GM12878 (cell line): ENCODE results near the gene CEBPG. TPM values are rescaled to one million over a fixed set of nuclear protein-coding genes. Genes with fewer than 3 reads are reported as not detected.

Source experiments
- ATAC-seq: fragments of 200-7000 bp; cut with Tn5 transposase; 3 replicates; pipeline ENCODE4 v1.9.1; 2020; ENCODE audit warnings: mild to moderate bottlenecking, moderate library complexity
- BruUV-seq: library from RNA; stranded (reverse); fragments of 400-500 nt; replicated peaks from 2 replicates; lab custom pipeline; 2021; lab: Mats Ljungman, UMichigan
- CTCF ChIA-PET: fragments of 300-600 bp; sonication (Branson Sonifier 250); formaldehyde crosslinking; extraction: SDS; loops from one replicate; lab custom pipeline; 2021; ENCODE audit warnings: inconsistent platforms; lab: Yijun Ruan, JAX
- POLR2A ChIA-PET: fragments of 350-600 bp; formaldehyde crosslinking; extraction: SDS; loops from one replicate; lab custom pipeline; 2021; ENCODE audit warnings: inconsistent platforms; lab: Charles Lee
- RAD21 ChIA-PET: fragments of 300-600 bp; sonication (Branson Sonifier 250); formaldehyde crosslinking; loops from one replicate; lab custom pipeline; 2023; ENCODE audit warnings: antibody characterized with exemption; ENCODE audit not compliant: unreplicated experiment; lab: Charles Lee
- SMC1A ChIA-PET: fragments of 300-600 bp; sonication (Branson Sonifier 250); formaldehyde crosslinking; loops from one replicate; lab custom pipeline; 2023; ENCODE audit not compliant: unreplicated experiment, uncharacterized antibody; lab: Charles Lee
- DNase-seq: peaks from one replicate; pipeline ENCODE4 v3.0.0-alpha.2; 2011; ENCODE audit warnings: low read depth, low spot score
- FAIRE-seq: peaks from 3 replicates; lab custom pipeline; 2011; peaks lifted over from hg19 to GRCh38; lab: Jason Lieb, UNC
- H2AFZ ChIP-seq: 2 replicates; pipeline ENCODE4 v1.6.0; 2011; ENCODE audit warnings: low read depth, low read length, control low read depth; ENCODE audit not compliant: control insufficient read depth
- H3K27ac ChIP-seq: 2 replicates; pipeline ENCODE4 v1.5.1; 2011; ENCODE audit warnings: control low read depth; ENCODE audit not compliant: control insufficient read depth, insufficient read depth
- H3K27me3 ChIP-seq, 2 experiments: replicated peaks in 1 of 2; 2 replicates each; pipeline versions ENCODE4 v1.6.0 to v1.6.1; 2011; ENCODE audit warnings: low read length in 1 of 2; ENCODE audit not compliant: control insufficient read depth in 2 of 2, insufficient read depth in 2 of 2
- H3K36me3 ChIP-seq, 2 experiments: 2 replicates each; pipeline ENCODE4 v1.5.1; 2011; ENCODE audit warnings: low read length in 1 of 2; ENCODE audit not compliant: control insufficient read depth in 2 of 2, insufficient read depth in 2 of 2
- H3K4me1 ChIP-seq: 2 replicates; pipeline ENCODE4 v1.6.1; 2011; ENCODE audit warnings: mild to moderate bottlenecking, low read length, moderate library complexity, mixed read lengths; ENCODE audit not compliant: control insufficient read depth, insufficient read depth
- H3K4me2 ChIP-seq: 2 replicates; pipeline ENCODE4 v1.6.0; 2011; ENCODE audit warnings: control low read depth; ENCODE audit not compliant: control insufficient read depth, insufficient read depth
- H3K4me3 ChIP-seq: fragments of 200-600 bp; sonication (generic); 2 replicates; pipeline ENCODE4 v1.5.1; 2016
- H3K79me2 ChIP-seq: 2 replicates; pipeline ENCODE4 v1.6.0; 2011; ENCODE audit warnings: low read length; ENCODE audit not compliant: control insufficient read depth, insufficient read depth
- H3K9ac ChIP-seq: 2 replicates; pipeline ENCODE4 v1.8.0; 2011; ENCODE audit warnings: low read length, control low read depth, mixed read lengths; ENCODE audit not compliant: control insufficient read depth, insufficient read depth
- H3K9me3 ChIP-seq: replicated peaks from 3 replicates; pipeline ENCODE4 v1.5.1; 2011; ENCODE audit warnings: mild to moderate bottlenecking, low read length; ENCODE audit not compliant: control insufficient read depth, insufficient read depth
- H4K20me1 ChIP-seq: 2 replicates; pipeline ENCODE4 v1.6.0; 2011; ENCODE audit not compliant: control insufficient read depth, insufficient read depth
- BHLHE40 ChIP-seq, 2 experiments: fragments of 450-650 bp in 1 of 2; IDR thresholded peaks; 2 replicates each; pipeline ENCODE4 v1.6.1; 2011 to 2017; ENCODE audit warnings: low read depth in 2 of 2, borderline replicate concordance in 1 of 2, improper control_type of control experiment in 1 of 2, low read length in 1 of 2, mild to moderate bottlenecking in 1 of 2
- E2F8 ChIP-seq: fragments of 450-650 bp; IDR thresholded peaks from 2 replicates; pipeline ENCODE4 v1.6.1; 2018; ENCODE audit warnings: mild to moderate bottlenecking, low read depth, moderate library complexity; ENCODE audit not compliant: partially characterized antibody
- EP300 ChIP-seq, 2 experiments: fragments of 150-350 bp in 1 of 2; IDR thresholded peaks; 2 replicates each; pipeline ENCODE4 v1.6.1; 2011 to 2012; ENCODE audit warnings: low read depth in 2 of 2, low read length in 2 of 2, borderline replicate concordance in 1 of 2, improper control_type of control experiment in 1 of 2, inconsistent platforms in 1 of 2; ENCODE audit not compliant: control insufficient read depth in 1 of 2
- HSF1 ChIP-seq: fragments of 150-350 bp; IDR thresholded peaks from 2 replicates; pipeline ENCODE4 v1.6.1; 2014; ENCODE audit warnings: mild to moderate bottlenecking, low read depth, low read length
- MEF2A ChIP-seq: IDR thresholded peaks from 2 replicates; pipeline ENCODE4 v1.6.1; 2011; ENCODE audit warnings: low read depth, mild to moderate bottlenecking, low read length, moderate library complexity; ENCODE audit not compliant: insufficient read depth
- MTA3 ChIP-seq: IDR thresholded peaks from 2 replicates; pipeline ENCODE4 v1.6.1; 2012; ENCODE audit warnings: low read length, inconsistent platforms, borderline replicate concordance
- MXI1 ChIP-seq: fragments of 150-350 bp; IDR thresholded peaks from 2 replicates; pipeline ENCODE4 v1.6.1; 2011; ENCODE audit warnings: low read depth, mild to moderate bottlenecking, inconsistent platforms, low read length, improper control_type of control experiment
- RCOR1 ChIP-seq: conservative IDR thresholded peaks from 2 replicates; pipeline ENCODE4 v1.6.1; 2012; ENCODE audit warnings: low read depth, low read length, improper control_type of control experiment
- SMAD5 ChIP-seq: IDR thresholded peaks from 2 replicates; pipeline ENCODE4 v1.6.1; 2016; ENCODE audit warnings: antibody characterized with exemption, low read depth
- SREBF2 ChIP-seq: IDR thresholded peaks from 2 replicates; pipeline ENCODE4 v1.6.1; 2012; ENCODE audit warnings: mild to moderate bottlenecking, low read length
- USF2 ChIP-seq: IDR thresholded peaks from 2 replicates; pipeline ENCODE4 v1.6.1; 2011; ENCODE audit warnings: low read depth, low read length, improper control_type of control experiment, borderline replicate concordance
- WGBS: methylation state at CpG from one replicate; pipeline ENCODE4 v1.1.6; 2016; ENCODE audit warnings: low lambda C conversion rate; ENCODE audit not compliant: insufficient replicate concordance, insufficient coverage; ENCODE audit errors: missing lambda C conversion rate; 5-methylcytosine and 5-hydroxymethylcytosine counted together
- in situ Hi-C: fragments of 300-500 bp; cut with MboI; formaldehyde crosslinking; loops from 9 replicates; pipeline ENCODE4 v1.14.3; 2018; ENCODE audit warnings: mixed read lengths
- intact Hi-C: fragments of 100-400 bp; cut with micrococcal nuclease; formaldehyde crosslinking; loops from one replicate; pipeline ENCODE4 v1.14.2; 2022; ENCODE audit not compliant: unreplicated experiment
- polyA plus RNA-seq, 11 experiments: library from polyadenylated mRNA; depleted of rRNA in 4 of 11; unstranded in 6 of 11; stranded (reverse) in 5 of 11; fragments of >200 nt; fragmentation: Nextera tagmentation in 4 of 11; fragmentation: Illumina TruSeq in 1 of 11; extraction: Ambion mirVana in 4 of 11; extraction: Trizol in 1 of 11; gene quantifications; 1 replicate in 1 of 11; 2 replicates in 10 of 11; pipeline versions ENCODE4 v1.2.1 to v1.2.3, GENCODE V29; 2011 to 2016; ENCODE audit warnings: inconsistent platforms in 2 of 11, missing spikeins in 2 of 11, low read depth in 1 of 11
- total RNA-seq, 4 experiments: library from RNA; depleted of rRNA in 3 of 4; stranded (reverse); fragments of >200 nt in 3 of 4; fragmentation: Illumina TruSeq in 1 of 4; extraction: Trizol in 1 of 4; gene quantifications; 2 replicates each; pipeline versions ENCODE4 v1.2.1 to v1.2.3, GENCODE V29; 2013 to 2021
- TF ChIP-seq, protein P1 (sequence below): fragments of 450-650 bp; IDR thresholded peaks from 2 replicates; pipeline ENCODE4 v1.6.1; 2016; ENCODE audit warnings: mild to moderate bottlenecking

Gene CEBPG
- total and polyA plus RNA-seq, 10 of the 15 experiments (the other 5 are each of a cell fraction or from before 2014, with no cell fraction given) = 5.2 to 22.4 (median 20.0) TPM

DNA sequence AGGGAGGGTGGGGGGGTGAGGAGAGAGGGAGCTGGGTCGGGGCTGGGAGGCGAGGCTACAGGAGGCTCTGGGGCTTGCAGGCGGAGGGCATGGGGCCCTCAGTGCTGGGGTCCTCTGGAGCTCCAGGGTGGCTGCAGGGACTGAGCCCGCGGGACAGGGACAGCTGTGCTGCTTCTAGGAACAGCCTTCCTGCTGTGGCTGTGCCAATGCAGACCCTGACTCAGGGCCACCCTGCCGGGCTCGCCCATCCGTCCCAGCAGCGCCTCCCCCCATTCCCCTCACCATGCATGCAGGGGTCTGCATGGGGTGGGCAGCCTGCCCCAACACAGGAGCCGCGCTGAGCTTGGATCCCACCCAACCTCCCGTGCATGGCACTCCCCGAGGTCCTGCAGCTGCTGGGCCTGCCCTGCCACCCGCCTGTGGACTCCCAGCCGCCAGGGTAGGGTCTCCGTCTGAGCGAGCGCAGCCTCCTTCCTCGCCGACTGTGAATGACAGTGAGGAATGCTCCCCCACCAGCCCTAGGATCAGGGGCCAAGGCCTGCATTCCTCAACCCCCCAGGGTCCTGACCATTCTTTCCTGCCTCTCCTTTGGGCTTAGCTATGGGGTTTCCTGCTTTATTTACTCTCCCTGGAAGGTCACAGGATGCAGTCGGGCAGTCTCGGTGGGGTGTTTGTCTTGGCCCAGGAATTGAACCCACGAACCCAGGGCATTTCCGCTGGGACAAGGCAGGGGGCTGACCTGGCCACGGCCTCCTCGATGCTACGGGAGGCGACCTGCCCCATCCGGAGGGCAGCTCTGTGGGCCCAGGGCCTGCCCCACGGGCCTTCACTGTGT is 23.4 kb downstream of the CEBPG start:
- in situ Hi-C loops = no loop called here
- CTCF ChIA-PET = no interaction called here
- no peak for FAIRE-seq

More for the DNA sequence above, 23.4 kb downstream of the CEBPG start:
- no peaks in the 10 kb centered on the region for H3K36me3 ChIP-seq
- no peak overlapping the region for H3K27ac ChIP-seq
- ATAC-seq (no peak), DNase-seq (no peak)
- BruUV-seq = no TSS peak
- SMC1A ChIA-PET = no interaction called here
- intact Hi-C loops = no loop called here
- H3K4me1 ChIP-seq = no peaks in the 10 kb centered on the region
- 78% methylated on average over 27 of the region's 30 CpGs for WGBS
- H2AFZ ChIP-seq = no peak overlapping the region
- POLR2A ChIA-PET = interaction anchor here (0.6 kb wide), 1 partner anchor 731 kb away, joined by 3 read pairs; no protein-coding TSS in a partner anchor
- RAD21 ChIA-PET = no interaction called here
- H3K4me3 ChIP-seq = no peak overlapping the region
- TF ChIP-seq SMAD5 (no peak), HSF1 (no peak), E2F8 (no peak), USF2 (no peak), MTA3 (no peak), SREBF2 (no peak), MXI1 (no peak), BHLHE40 (IDR thresholded peaks at IDR 0.05; ENCODE audit: borderline replicate concordance in 1 of 2, low read depth in 2 of 2, low read length in 1 of 2) (no peak), MEF2A (no peak), RCOR1 (no peak), EP300 (IDR thresholded peaks at IDR 0.05; ENCODE audit: borderline replicate concordance in 1 of 2, control insufficient read depth in 1 of 2, low read depth in 2 of 2, low read length in 2 of 2) (no peak)
- TF ChIP-seq, protein P1, sequence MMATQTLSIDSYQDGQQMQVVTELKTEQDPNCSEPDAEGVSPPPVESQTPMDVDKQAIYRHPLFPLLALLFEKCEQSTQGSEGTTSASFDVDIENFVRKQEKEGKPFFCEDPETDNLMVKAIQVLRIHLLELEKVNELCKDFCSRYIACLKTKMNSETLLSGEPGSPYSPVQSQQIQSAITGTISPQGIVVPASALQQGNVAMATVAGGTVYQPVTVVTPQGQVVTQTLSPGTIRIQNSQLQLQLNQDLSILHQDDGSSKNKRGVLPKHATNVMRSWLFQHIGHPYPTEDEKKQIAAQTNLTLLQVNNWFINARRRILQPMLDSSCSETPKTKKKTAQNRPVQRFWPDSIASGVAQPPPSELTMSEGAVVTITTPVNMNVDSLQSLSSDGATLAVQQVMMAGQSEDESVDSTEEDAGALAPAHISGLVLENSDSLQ = no peak
- H4K20me1 ChIP-seq = no peaks in the 10 kb centered on the region
- H3K9me3 ChIP-seq = no peaks in the 10 kb centered on the region
- no peak overlapping the region for H3K9ac ChIP-seq
- no peaks in the 10 kb centered on the region for H3K27me3 ChIP-seq
- no peak overlapping the region for H3K4me2 ChIP-seq
- no peaks in the 10 kb centered on the region for H3K79me2 ChIP-seq
